ENCODE measurements around the gene ZNF214.

ZNF214 gene

DNA sequence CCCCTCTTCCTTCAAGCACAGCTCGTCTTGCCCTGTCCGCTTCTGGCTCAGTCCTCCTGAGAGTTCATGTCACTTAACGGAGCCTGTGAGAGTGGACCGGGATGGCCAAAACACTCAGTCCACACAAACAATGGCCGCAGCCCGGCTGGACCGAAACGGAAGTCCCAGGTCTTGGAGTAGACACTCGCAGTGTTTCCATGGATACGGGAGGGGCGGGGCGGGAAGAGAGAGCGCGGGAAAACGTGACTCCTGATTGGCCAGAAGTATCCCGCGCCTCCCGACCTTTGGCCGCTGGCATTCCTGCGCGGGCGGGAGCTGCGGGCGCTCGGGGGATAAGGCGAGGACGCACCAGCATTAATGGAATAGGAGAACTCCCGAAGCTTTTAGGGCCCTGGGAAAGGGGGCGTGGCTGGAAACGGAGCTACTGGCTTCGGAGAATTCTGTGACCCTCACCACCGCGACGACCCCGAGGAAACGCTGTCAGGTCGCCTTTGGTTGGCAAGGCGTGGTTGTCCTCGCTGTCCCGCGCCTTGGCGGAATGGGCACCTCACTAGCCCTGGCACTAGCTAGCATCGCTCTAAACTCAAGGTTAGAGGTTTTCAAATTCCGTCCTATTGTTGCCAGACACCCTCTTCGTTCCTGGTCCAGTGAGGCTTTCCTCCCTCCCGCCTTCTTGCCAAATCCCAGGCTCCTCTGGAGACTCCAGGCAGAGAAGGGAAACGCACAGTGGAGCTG lies at the start of gene ZNF214, which contains the start of gene NLRP14:
Gene ZNF214 (minus strand): TSS at position 164 of the 735 bp plus-strand sequence. CDS start 17,511 bp downstream, outside the sequence.
Gene NLRP14 (plus strand): TSS at position 297 of the 735 bp plus-strand sequence. CDS start 18,108 bp downstream, outside the sequence.
- peak; percentile 95 to 98 (median 96) for DNase-seq

DNA sequence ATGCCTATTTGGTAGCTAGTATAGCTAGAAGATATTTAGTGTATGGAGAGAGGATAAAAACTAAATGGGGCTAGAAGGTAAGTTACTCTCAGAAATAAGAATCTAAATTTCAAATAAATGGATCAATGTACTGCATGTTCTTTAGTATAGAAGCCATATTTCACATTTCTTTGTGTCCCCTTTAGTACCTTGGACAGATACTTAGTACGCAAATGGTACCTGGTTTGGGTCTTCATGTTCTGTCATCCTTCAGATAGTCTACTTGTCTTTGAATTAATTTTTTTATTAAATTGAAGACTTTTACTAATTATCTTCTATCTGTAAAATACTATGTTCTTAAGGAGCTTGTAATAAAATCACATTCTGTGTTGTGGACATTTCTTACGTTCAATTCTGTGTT lies 42.4 kb upstream of the ZNF214 start:
- no peak for DNase-seq

DNA sequence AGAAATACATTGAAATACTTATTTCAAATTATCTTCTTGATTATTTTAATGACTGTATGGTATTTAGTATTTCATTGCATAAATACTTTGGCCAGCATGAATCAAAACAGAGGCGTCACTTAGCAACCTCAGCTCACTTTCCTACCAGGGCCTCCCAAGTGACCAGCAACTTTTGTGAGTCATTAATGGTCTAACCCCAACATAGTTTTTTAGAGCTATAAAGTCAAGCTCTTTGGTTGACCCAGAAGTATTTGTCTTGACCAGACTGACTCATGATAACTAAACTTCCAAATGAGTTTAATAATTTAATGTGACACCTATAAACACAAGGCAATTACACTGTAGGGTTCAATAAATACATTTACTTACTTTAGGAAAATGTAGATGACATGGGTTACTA lies 40.7 kb upstream of the ZNF214 start:
- no peak for DNase-seq

DNA sequence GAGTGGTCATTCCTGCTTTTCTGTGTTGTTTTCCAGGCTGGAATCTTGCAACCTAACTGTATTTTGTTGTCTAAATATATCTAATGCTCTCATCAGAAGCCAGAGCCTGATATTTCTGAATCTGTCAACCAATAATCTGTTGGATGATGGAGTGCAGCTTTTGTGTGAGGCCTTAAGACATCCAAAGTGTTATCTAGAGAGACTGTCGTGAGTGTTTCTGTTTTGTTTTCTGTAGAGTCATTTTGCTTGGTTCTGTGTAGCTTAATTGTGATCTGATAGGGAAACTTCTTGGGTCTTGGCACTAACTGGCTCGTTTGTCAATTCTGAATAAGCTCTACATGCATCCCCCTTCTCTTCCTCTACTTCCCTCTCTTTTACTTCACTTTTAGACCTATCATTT lies 37.5 kb upstream of the ZNF214 start:
- DNase-seq: no peak

DNA sequence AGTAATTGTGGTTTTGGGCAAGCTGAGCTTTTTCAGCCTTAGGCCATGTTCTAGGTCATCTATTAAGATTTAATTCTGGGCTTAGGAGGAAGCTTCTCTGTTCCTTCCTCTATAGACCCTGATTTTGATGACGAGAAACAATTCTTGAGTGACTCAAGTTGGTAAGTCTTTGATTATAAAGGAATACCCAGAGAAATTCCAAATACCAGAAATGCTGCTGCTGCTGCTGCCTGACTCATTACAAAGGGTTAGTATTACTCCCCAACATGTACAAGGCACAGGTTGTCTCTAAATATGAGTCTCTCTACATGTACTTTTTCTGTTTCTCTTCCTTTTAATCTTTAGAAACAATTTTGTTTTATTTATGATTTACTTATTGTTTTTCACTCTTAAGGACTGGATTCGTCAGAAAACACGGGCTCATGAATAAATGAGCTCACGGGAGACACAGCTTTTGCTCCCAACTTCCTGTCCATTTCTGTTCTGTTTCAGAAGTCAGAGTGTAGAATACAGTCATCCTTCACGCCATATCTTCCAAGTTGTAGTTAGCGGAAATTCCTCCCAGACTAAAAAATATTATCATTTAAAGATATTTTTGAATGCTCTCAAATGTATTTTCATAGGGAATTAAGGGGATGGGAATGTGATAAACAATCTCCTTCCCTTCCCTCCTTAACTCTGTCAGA lies 36.8 kb upstream of the ZNF214 start:
- no peak for DNase-seq

DNA sequence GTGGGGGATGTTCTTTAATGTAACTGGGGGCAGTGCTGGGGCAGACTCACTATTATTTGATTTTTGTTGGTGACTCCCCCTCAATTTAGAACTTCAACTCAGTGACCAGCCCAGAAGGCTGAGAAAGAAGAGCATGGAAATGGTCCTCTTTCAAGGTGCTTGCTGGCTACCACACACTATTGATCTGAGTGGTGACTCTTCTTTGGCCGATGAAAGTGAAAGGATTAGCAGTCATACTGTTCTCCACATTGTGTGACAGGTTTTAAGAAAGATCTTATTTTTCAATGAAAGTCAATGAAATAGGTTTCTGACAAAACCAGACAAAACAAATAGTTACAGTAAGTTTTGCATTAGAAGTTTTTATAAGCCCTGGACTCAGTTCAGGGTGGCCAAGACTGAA lies 30.0 kb upstream of the ZNF214 start:
- no peak for DNase-seq

DNA sequence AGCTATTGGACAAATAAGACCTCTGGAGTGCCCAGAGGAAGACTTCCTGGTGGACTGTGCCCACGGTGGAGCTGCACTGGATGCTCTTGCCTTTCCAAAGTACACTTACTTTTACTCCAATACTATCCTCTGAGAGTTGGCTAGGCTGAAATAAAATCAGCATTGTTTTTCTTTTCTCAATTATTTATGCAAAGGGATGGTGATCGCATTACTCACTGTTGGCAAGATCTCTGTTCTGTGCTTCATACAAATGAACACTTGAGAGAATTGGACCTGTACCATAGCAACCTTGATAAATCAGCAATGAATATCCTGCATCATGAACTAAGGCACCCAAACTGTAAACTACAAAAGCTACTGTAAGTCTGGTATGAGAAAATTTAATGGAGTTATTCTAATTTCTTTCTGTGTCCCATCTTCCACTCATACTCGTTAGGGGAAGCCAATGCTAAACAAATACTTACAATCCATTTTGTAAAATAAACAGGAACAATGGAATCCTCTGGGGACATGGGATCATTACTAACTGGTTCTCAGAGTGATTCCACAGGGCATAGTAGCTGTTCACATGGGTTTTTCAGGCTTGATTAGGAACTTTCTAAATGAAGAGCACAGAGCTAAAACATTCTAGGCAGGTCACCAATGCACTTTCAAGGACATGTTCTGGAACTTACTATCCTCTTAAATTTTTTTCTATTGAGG lies 26.5 kb upstream of the ZNF214 start:
- no peak for DNase-seq

DNA sequence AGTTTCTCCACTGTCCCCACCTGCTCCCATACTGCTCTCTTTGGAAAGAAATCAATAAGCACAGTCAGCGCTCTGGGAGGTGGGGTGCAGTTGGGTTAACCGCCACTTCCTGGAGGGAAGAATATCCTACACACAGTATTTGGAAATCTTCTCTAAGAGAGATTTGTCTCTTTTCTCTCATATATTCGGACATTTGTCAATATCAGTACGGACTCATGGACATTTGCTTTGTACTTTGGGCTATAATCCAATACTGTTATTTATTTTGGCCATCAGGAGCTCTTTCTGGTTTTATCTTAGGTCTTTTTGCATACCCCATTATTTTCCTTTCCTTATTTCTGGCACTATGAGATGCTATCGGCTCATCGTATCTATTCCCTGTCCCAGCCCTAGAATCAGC lies 13.9 kb upstream of the ZNF214 start:
- DNase-seq: no peak

DNA sequence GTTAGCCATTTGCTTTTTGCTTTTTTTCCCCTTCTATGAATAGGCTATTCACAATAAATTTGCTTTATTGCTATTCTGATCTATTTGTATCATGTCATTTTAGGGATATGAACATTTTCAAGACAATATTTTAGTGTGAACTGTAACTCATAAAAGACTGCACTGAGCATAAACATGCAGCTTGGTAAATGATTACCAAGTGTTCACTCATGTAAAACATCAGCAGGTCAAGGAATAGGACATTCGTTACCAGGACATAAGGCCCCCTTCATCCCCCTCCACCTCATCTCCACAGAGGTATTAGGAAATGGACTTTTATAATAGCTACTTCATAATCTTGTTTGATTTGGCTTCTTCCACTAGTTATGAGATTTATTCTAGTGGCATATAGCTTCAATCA lies 12.5 kb upstream of the ZNF214 start:
- DNase-seq: no peak

DNA sequence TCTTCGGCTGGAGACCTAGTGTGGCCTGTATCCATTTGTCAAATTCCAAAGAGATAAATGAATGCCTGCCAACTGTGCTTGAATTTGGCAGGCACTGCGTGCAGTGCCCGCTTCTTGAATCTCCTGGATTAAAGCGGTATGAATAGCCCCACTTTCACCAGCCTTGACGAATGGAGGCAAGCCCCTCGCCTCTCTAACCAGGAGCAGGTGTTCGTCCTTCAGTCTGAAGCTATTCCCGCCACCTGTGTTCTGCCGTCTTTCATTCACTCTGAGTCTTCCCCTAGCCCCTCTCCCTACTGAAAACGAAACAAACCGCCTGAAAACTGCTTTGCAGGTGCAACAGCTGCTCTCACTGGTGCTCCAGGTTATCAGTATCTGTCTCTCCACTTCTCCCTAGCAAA lies 11.3 kb upstream of the ZNF214 start:
- no peak for DNase-seq

DNA sequence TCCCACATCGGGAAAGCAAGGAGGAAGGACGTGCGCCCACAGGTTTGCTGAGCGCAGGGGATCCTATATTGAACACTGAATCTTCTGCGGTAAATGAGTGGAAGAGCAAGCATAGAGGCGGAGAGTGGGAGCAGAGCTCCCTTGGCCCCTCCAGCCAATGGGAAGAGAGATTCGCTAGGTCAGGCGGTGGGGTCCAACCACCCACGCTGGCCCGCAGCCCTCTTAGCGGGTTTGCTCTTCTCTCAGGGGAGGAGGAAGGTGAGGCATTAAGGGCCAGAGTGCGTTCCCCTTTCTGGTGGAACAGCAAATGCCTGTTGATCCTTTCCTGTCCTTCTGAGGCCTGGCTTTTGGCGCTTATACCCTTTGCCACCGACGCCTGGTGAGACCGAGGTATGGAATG lies 10.7 kb upstream of the ZNF214 start:
- DNase-seq: no peak

DNA sequence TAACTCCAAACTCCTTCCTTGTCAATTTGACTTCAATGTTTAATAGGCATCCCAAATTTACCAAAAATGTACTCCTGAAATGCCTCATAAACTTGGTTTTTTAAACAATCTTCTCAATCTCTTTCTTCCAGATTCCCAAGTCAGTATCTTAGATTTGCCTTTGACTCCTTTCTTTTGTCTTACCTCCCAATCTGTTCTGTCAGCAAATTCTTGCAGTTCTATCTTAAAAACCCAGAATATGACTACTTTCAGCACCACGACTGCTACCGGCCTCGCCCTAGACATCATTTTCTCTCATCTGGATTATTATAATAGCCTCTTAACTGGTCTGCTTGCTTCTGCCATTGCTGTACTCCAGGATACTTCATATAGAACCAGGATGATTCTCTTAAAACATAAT lies 8.0 kb upstream of the ZNF214 start:
- no peak for DNase-seq

DNA sequence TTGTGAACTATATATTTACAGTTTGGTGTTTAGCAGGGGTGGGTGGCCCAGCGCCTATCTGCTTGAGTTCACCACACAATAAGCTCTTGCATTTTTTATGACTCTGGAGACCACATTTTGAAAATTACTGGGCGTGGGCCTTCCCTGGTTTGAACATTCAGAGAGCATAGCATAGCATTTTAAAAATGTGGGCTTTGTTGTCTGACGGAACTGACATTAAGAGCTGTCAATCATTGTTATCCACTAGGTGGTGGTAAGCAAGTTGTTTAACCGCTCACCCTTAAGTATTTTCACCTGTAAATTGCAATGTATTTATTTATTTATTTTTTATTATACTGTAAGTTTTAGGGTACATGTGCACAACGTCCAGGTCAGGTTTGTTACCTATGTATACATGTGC lies 1.2 kb upstream of the ZNF214 start:
- peak in 2 of 3 experiments; percentile 38 to 62 for DNase-seq

DNA sequence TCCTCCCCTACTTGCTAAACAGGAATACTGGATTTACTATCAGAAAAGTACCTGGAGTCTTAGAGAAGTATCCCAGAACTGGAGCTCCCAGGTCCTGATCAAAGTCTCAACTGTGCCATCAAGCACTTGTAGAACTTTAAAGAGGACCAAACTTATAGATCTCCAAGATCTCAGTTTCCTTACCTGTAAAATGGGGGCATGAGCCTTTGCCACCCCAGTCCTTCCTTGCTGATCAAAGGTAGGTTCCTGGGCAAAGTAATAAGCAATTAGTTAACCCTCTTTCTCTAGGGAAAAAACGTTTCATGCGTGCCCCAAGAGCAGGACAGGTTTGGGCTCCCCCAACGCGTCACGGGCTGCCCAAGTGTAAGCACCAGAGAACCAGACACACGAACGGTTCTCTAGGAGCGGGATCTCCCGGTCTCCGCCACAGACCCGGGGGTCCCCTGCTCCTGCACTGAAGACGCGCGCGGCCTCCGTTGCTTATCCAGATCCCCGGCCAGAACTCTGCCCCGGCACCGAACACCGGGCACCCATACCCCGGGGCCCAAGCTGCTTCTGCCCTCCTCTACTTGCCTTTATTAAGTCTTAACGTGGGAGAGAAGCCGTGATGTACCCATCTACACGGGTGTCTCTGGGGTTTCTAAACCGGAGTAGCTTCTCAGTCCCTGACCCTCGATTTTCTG lies 505 bp downstream of the ZNF214 start:
- peak in 2 of 3 experiments; percentile 55 to 86 for DNase-seq

DNA sequence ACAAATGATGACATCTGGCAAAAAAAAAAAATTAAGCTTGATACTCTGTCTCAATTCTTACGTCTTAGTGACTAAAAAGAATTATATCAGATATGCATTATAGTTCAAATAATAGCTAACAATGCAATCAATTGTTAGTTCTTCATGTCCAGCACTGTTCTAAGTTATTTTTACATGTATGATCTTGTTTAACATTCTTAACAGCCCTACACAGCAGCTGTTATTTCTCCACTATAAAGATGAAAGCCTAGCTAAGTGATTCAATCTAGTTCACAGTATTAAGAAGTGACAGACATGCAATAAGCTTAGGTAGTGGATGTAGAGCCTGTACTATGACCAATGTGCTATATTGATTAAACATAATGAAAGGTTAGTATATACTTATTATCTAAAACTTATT lies 4.1 kb downstream of the ZNF214 start:
- DNase-seq: no peak

DNA sequence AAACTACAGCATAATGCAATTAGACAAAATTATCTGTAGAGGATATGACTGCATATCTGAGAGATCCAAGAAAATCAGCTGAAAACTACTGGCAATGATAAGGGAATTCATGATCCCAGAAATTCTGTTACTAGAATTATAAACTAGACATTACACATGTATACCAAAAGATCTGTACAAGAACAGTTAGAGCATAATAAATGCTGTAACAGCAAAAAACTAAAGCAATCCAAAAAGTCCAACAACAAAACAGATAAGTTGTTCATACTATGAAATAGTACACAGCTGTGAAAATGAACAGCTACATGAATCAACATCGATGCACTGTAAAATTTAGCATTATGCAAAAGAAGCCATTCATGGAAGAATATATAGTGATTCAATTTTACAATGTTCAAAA lies 6.0 kb downstream of the ZNF214 start:
- no peak for DNase-seq

DNA sequence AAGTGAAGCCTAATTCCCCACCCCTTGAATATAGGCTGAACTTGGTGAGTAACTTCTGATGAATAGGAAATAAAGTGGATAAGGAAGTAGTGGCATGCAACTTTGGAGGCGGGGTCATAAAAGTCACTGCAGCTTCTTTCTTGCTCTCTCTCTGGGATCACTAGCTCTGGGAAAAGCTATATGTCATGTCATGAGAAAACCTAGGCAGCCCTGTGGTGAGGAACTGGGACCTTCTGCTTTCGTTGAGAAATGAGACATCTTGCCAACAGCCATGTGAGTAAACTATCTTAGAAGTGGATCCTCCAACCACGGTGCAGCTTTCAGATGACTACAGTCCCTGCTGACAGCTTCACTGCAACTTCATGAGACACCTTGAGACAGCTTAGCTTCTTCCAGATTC lies 15.7 kb downstream of the ZNF214 start:
- DNase-seq: no peak

DNA sequence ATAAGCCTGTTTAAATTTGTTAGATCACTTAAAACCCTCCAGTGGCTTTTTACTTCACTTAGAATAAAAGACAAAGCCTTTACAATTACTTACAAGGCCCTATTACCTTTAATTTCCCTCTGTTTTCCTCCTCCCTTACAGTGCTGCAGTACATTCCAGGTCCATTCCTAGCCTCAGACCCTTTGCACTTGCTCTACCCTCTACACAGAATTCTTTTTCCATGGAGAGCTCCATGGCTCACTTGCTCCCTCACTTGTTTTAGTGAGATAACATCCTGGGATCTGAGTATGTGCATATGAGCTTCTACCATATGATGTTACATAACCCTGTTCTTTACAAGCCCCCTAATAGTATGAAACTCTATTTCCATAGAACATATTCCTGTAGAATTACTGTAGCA lies 24.4 kb downstream of the ZNF214 start:
- no peak for DNase-seq

DNA sequence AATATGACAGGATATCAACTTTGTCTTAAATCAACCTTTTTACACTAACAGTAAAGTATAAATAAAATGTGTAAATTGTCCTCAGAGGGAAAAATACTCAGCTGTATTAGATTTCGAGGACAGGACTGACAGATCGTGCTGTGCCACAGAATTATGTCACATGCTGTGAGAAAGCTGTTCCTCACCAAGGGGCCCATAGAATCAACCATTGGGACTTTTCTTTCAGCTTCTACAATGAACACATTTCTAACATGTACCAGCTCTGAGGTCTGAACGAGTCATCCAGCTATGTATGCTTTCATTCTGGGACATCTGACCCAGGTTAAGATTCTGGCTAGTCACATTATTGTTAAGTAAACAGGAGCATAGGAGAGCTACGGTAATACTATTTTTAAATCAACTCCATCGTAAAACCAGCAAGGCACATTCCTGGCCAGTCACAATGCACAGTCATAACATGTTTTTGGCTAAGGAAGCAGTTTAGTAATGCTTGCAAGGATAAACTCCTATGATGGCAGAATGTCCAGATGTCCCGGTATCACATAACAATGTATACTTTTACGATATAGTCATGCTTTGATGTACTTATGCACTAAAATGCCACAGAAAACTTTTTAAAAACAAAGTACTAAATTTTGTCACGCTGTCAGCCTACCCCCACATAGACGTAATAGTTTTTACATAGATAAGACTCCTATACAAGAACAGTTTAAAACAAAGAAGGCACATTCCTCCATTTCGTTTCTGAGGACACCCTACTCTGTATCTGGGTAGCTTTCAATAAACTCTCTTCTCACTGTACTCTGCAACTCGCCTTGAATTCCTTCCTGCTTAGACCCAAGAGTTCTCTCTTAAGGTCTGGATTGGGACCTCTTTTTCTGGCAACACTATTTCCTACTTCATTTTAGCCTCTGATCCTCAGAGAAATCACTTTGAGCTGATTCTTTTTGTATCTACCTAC lies 27.4 kb downstream of the ZNF214 start:
- no peak for DNase-seq

DNA sequence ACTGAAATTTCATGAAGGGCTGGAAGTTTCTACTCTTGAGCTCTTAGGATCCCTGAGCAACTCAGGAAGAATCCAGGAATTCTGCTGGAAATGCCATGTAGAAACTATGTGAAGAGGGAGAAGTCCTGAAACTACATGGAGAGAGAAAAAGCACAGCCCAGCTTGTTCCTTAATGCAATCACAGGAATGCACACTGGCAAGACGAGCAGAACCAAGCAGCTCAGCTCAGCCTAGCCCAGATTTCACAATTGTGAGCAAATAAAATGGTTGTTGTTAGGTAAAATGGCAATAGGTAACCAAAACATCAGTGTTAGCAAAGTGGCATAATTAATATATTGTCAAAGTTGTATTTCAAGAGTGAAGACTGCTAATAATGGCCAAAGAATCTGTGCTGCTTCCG lies 28.1 kb downstream of the ZNF214 start:
- no peak for DNase-seq

DNA sequence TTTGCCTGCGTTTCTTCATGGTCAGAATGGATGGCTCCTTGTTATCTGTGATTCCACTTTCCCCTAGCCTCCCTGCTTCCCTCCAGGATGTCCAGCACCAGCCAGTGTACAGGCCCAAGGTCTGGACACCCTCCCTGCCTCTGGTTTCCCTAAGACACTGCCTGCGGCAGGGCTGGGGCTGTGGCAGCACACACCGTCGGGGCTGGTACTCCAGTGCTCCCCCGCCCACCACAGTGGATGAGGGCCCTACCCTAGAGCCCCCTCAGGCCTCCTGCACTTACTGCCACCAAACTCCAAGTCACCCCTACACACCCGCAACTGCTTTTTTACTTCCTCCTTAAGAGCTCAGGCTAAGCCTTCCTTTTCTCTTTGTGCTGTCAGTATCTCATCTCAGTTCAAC lies 28.9 kb downstream of the ZNF214 start:
- no peak for DNase-seq

DNA sequence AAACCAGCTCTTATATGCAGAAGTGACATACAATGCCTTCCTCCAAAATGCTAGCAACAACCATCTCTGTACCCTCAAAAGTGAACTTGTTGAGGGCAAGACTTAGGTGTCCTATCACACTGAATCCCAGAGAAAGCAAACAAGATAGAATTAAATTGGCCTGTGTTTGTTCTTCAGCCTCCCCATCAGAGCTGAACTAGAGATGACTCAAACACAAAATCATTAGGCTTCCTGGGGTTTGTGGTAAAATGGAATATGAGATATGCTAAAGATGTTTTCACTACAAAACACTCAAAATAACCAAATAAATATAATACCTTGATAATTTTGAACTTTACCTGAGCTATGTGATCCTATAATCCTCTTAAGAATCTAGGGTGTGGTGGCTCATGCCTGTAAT lies 31.6 kb downstream of the ZNF214 start:
- no peak for DNase-seq
